Measurements from ENCODE around the gene PPM1J. TPM values are rescaled to one million over a fixed set of nuclear protein-coding genes. Genes with fewer than 3 reads are reported as not detected.
"Not testable (repeated sequence)": the region's sequence is repeated elsewhere in the genome, so short reads cannot be mapped to it uniquely, and the experiment has no call there.

PPM1J gene, protein sequence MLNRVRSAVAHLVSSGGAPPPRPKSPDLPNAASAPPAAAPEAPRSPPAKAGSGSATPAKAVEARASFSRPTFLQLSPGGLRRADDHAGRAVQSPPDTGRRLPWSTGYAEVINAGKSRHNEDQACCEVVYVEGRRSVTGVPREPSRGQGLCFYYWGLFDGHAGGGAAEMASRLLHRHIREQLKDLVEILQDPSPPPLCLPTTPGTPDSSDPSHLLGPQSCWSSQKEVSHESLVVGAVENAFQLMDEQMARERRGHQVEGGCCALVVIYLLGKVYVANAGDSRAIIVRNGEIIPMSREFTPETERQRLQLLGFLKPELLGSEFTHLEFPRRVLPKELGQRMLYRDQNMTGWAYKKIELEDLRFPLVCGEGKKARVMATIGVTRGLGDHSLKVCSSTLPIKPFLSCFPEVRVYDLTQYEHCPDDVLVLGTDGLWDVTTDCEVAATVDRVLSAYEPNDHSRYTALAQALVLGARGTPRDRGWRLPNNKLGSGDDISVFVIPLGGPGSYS
- total RNA-seq, result 1.1 TPM

DNA sequence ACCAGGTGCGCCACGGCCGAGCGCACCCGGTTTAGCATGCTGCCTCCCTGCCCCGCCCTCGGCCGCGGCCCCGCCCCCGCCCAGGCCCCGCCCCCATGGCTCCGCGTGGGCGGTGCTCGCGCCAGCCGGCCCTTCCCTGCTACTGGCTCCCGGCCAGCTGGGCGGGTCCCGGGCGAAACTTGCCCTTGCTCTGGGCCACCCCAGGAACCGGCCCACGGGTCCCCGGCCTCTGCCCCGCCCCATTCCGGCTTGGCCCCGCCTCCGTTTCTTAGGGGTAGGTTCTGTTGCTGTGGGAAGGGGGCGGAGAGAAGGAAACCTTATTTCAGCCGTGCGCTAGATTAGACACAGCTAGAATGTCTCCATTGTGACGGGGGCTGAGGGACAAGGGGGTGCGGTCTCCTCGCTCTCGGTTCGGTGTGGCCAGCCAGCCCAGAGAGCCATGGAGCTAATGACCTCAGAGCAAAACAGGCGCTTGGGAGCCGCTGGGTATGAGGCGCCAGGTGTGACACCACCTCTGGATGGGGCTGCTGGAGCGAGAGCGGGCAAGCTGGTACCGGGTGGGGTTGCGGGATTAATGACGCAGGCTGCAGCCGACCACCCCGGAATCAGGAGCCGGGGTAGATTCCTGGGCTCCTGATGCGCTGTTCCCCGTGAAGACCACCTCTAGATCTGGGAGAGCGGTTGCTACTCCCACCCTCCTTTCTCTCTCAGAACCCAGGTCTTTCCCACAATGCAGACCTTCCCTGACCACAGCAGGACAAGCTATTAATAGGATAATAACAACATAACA lies at the start of gene PPM1J:
Gene PPM1J (minus strand): TSS at position 69 of the 790 bp plus-strand sequence. CDS start 31 bp downstream, at position 38.
- peak; percentile 97 for DNase-seq (ENCODE audit: low spot score)

DNA sequence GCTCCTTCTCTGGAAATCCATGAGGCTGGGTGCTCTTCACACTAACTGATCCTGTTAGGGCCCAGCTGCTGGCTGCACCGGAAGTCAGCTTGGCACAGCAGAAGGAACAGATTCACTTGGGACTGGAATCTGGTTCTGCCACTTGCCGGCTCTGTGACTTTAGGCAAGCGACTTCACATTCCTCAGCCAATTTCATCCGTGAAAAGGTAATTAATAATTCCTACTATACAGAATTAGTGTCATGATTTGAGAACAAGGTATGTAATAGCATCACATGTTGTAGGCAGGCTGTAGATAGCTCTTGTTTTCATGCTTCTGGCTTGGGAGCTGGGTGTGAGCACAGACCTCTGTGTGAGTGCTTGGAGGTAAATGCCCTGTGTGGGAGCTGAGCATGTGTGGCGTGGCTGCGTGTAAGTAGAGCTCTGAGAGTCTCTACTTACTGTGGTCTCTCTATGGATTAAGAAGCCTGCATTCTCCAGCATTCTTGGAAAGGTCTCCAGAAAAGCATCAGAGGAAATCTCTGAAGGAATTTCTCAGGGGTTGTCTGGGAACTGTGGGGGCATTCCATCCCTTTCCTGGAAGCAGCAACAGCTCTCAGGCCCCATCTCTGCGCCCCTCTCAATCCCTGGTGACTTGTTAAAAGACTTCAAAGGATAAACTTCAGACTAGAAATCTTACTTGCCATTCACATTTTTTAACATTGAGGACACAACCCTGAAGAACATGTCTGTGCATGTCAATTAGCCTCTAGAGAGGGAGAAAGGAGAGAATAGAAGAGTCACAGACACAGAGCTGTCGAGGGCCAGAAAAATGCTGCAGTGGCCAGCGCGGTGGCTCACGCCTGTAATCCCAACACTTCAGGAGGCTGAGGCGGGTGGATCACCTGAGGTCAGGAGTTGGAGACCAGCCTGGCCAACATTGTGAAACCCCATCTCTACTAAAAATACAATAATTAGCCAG lies 47.7 kb upstream of the PPM1J start:
- no peak for DNase-seq (ENCODE audit: low spot score)

DNA sequence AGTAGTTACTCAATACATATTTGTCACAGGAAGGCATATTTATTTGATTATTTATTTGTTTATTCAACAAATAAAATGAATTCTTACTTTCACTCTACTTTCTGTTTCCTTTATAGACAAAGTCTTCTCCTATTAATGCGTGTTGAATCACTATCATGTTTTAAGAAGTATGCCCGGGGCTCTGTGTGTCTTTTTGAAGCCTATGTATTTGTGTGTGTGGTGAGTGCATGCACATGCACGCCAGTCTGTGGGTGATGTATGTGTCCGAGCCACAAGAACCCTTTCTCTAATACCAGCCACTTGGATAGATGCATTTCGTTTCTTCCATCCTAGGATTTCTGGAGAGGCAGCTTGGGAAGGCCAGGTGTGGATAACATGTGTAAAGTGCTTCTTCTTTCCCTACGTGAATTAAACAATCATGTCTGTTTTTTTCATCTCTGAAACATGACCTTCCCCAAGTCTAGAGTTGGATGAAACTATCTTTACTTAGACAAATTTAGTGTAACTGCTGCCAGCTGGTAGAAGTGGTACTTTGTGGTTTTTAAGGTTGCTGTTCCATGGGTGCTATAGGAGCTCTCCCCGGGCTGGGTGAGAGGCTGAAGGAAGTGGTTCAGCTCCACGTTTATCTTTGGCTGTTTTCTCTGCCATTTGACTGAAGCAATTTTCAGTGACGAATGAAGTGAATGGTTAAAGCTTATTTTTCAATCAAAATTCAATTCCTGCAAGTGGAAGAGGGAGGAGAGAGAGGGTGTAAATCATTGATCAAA lies 46.8 kb upstream of the PPM1J start:
- no peak for DNase-seq (ENCODE audit: low spot score)

DNA sequence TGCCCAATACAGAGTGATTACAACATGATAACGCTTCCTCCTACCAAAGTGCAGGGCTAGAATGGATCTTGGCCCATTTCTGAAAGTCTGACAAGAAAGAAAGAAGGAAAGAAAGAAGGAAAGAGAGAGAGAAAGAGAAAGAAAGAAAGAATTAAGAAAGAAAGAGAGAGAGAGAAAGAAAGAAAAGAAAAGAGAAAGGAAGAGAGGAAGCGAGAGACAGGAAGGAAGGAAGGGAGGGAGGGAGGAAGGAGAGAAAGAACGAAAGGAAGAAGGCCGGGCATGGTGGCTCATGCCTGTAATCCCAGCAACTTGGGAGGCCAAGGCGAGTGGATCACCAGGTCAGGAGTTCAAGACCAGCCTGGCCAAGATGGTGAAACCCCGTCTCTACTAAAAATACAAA lies 44.1 kb upstream of the PPM1J start:
- no peak for DNase-seq (ENCODE audit: low spot score)

DNA sequence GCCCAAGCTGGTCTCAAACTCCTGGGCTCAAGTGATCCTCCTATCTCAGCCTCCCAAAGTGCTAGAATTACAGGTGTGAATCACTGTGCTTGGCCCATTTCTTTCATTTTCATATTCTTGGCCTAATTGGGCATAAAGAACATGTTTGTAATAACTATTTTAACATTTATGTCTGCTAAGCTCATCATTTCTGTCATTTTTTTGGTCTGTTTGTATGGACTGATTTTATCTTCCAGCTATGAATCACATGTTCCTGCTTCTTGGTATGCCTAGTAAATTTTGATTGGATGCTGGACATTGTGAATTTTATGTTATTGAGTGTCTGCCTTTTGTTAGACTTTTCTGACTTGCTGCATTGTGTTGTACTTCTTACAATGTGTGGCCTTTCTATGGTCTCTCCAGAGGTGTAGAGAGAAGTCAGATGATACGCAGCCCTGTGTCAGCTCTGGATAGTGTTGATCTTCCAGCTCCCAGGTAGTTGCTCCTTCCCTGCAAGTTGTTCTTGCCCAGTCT lies 39.0 kb upstream of the PPM1J start:
- DNase-seq (ENCODE audit: low spot score), result no peak

DNA sequence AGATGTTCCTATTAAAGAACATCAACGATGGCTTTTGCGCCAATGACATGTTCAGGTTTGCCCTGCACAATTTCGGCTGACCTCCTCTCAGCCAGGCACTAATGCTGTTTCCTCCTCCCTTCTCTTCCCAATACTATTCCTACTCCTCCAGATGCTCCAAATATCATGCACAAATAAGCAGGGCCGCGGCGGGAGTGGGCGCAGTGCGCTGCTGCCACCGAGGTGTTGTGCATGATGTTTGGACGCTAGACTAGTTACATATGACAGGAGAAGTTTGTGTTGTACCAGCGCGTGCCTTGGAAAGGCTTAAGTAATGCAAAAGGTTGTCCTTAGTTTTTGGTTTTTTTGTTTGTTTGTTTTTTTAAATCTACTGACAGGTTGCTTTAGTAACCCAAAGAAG lies 33.3 kb upstream of the PPM1J start:
- no peak for DNase-seq (ENCODE audit: low spot score)

DNA sequence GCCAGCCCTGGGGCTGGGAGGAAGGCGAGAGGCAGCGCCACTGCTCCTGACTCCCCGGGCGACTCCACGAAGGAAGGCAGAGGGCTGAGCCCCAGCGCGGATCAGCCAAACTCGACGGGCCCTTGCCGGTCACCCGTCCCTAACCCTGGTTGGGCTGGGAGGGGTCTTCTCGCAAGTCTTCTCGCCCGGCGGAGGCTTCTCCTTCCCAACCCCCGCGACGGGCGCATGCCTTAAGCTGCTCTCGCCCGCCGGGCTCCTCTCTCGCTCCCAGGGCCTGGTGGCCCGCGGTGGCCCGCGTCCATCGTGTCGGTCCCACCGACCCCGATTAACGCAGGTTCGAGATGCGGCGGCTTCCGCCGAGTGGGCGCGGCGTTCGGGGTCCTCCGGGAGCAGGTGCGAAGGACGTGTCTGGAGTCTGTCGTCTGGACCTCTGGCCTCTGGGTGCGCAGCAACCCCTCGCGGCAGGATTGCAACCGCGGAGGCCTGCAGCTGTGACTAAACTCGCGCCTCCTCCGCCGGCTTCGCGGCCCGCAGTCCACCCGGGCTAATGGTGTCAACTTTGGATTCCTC lies 29.0 kb upstream of the PPM1J start:
- no peak for DNase-seq (ENCODE audit: low spot score)

DNA sequence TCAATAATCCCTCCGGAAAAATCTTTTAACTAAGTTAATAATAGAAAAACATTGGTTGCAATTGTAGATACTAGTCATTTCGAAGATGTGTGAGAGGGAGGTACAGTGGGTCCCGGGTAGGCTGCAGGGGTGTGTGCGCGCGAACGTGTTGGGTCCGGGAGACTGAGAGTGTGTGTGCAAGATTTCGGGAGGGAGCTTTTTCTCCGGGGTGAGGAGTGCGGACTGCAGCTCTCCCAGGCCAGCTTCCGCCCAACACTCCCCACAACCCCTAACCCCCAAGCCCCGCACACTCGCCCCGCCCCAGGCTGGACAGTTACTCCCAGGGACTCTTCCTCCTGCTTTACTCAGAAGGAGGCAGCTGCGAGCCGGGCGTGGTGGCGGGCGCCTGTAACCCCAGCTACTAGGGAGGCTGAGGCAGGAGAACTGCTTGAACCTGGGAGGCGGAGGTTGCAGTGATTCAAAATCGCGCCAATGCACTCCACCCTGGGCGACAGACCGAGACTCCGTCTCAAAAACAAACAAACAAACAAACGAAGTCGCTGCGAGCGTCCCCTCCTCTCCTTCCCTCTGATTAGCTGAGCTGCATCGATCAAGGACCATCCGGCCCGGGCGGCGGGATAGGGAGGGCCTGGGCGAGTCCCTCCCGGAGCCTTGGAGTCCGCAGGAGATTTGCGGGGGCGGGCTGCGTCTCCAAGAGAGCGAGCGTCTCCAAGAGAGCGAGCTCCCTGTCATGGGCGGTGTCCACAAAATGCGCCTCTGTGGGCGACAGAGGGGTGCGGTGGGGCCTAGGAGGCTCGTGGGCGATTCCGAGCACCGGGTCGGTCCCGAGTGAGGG lies 28.3 kb upstream of the PPM1J start:
- no peak for DNase-seq (ENCODE audit: low spot score)

DNA sequence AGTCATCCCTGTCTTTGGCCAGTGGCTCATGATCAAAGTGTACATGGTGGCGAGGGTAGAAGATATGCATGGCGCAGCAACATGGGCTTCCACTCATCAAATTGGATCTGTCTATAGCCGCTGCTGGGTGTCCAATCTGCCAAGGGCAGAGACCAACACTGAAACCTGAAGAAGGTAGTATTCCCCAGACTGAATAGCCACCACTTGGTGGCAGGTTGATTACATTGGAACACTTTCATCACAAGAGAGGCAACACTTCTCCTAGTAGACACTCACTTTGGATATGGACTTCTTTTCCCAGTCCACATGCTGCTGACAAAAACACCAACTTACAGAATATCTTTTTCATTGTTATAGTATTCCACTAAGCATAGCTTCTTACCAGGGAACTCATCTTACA lies 22.4 kb upstream of the PPM1J start:
- DNase-seq (ENCODE audit: low spot score), result no peak

DNA sequence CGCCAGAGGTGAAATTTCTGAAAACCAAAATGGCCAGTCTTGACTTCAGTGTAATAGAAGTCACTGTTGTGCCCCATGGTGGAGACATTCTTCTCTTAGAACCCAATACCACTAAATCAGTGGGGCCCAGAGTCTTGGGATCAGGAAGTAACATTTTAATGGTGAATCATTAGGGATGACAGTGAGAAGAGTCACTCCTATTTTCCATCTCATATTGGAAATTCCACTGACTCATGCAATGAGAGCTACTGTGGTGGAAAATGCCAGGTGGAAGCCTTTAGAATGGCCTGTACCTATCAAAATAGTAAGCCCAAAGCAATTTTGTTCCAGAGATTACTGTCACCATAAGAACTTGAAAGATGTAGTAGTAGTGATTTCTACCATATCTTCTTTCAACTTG lies 20.6 kb upstream of the PPM1J start:
- DNase-seq (ENCODE audit: low spot score), result no peak

DNA sequence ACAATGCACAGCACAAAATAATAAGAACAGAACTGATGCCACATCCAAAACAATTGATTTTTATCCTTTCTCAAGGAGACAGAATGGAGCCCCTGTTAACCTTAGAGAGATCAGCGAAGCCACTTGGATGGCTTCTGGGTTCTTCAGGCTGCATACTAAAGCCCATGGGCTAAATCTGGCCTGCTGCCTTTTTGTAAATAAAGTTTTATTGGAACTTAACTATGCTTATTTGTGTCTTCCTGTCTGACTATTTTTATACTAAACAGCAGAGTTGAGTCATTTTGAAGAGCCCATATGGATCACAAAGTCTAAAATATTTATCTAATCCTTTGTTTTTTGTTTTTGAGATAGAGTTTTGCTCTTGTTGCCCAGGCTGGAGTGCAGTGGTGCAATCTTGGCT lies 16.3 kb upstream of the PPM1J start:
- DNase-seq (ENCODE audit: low spot score), result no peak

DNA sequence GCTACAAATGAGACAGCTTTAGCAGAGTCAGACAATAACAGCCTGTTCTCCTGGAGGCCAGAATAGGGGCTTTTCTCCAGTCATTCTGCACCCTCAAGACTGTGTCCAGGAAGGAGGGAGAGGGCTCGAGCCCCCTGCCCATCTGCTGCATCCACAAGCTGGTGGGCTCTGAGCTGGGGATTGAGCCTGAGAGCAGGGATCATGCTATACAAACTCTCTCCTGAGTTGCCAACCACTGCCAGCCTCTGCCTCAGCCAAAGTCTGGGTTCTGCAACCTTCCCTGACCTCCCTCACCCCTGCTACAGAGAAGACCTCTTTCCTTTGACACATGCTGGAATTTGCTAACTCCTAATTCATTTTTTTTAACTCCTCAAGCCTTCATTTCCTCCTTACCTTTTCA lies 14.8 kb upstream of the PPM1J start:
- no peak for DNase-seq (ENCODE audit: low spot score)

DNA sequence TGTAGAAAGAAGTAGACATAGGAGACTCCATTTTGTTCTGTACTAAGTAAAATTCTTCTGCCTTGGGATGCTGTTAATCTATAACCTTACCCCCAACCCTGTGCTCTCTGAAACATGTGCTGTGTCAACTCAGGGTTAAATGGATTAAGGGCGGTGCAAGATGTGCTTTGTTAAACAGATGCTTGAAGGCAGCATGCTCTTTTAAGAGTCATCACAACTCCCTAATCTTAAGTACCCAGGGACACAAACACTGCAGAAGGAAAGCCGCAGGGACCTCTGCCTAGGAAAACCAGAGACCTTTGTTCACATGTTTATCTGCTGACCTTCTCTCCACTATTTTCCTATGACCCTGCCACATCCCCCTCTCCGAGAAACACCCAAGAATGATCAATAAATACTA lies 13.9 kb upstream of the PPM1J start:
- not testable (repeated sequence) for DNase-seq (ENCODE audit: low spot score)

DNA sequence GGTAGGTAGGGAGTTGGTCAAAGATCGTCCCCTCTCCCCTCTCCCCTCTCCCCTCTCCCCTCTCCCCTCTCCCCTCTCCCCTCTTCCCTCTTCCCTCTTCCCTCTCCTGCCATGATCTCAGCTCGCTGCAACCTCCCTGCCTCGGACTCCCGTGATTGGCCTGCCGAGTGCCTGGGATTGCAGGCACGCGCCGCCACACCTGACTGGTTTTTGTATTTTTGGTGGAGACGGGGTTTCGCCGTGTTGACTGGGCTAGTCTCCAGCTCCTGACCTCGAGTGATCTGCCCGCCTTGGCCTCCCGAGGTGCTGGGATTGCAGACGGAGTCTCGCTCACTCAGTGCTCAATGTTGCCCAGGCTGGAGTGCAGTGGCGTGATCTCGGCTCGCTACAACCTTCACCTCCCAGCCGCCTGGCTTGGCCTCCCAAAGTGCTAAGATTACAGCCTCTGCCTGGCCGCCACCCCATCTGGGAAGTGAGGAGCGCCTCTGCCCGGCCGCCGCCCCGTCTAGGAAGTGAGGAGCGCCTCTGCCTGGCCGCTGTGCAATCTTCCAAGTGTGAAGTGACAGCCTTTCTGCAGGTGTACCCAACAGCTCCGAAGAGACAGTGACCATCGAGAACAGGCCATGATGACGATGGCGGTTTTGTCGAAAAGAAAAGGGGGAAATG lies 13.3 kb upstream of the PPM1J start:
- DNase-seq (ENCODE audit: low spot score), result not testable (repeated sequence)

DNA sequence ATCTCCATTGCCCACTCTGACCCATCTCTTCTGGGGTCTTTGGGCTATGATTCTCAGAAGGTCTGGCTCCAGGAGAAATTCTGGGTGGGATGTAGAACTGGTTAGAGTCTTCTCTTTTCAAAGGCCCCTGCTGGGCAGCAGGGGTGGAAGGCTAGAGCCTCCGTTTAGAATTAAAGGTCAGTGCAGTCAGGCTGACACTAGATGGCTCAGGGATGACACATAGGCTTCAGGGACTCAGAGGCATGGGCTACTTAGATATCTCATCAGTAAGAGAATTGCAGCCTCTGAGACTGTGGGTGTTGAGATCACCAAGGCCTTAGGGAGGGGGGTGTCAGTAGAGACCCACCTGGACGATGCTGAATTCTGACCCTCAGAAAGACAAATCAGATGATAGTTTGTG lies 12.6 kb upstream of the PPM1J start:
- no peak for DNase-seq (ENCODE audit: low spot score)

DNA sequence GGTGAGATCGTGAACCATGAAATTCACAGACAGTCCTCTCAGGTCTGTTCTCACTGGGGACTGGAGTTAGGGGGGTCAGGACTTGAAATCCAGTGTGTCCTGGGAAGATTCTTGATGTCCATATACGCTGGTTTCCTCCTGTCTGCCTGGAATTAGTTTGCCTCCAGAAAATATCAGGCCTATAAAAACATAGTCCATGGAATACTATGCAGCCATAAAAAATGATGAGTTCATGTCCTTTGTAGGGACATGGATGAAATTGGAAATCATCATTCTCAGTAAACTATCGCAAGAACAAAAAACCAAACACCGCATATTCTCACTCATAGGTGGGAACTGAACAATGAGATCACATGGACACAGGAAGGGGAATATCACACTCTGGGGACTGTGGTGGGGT lies 9.1 kb upstream of the PPM1J start:
- not testable (repeated sequence) for DNase-seq (ENCODE audit: low spot score)

DNA sequence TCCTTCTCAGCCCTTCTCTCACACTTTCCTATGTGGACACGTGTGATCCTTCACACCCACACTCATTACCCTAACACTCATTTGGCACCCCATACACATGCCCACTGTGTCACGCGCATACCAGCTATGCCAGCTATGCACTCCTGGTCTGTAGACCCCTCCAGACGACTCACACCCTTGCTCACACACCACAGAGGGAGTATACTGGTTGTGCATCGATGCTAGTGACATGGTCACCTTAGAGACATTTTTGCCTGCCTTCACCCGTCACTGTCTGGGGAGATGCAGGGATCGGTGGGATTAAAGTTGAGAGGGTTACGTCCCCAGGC lies 8.3 kb upstream of the PPM1J start:
- DNase-seq (ENCODE audit: low spot score), result no peak

DNA sequence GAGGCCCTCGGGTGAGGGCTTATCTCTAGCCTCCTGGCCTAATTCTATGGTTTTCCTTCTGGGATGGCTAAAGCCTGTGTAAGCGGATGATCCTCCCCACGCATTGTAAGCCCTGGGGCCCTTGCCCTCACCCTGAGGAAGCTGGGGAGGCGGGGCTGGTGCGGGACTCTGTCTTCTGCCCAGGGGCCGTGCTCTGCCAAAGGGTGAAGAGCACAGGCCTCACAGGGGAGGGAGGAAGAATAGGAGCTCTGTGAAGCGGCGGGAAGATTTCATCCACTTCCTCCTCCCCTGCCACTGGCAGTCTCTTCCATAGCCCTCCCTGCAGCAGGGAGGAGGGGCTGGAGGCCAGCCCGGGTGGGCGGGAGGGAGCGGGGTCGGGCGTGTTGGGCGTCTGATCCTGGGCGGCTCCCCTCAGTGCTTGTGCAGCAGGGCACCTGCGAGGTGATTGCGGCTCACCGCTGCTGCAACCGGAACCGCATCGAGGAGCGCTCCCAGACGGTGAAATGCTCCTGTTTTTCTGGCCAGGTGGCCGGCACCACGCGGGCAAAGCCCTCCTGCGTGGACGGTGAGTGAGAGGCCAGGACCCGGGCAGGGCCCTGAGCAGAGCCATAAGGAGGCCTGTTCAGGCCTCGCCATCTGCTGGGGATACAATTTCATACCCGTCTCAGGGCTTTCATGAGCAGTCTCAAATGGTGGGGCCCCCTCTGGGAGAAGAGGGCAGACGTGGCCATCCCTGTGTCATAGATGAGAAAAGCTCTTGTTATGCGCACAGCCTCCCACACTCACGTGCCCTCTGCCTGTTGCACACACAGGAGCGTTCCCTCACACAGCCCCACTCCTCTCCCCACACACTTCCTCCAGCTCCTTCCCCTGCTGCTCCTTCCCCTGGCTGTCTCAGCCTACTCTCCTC lies 7.7 kb upstream of the PPM1J start:
- no peak for DNase-seq (ENCODE audit: low spot score)

All from mucosa of gallbladder (tissue), 1 donor.